ENCODE measurements around the gene RRAS. TPM values are rescaled to one million over a fixed set of nuclear protein-coding genes. Genes with fewer than 3 reads are reported as not detected.
A peak's percentile ranks its signal among the peaks of the same experiment; 100 is the strongest.

Gene RRAS
- total and polyA plus RNA-seq, 10 donors = 30.9 to 106 (median 50.7) TPM

DNA sequence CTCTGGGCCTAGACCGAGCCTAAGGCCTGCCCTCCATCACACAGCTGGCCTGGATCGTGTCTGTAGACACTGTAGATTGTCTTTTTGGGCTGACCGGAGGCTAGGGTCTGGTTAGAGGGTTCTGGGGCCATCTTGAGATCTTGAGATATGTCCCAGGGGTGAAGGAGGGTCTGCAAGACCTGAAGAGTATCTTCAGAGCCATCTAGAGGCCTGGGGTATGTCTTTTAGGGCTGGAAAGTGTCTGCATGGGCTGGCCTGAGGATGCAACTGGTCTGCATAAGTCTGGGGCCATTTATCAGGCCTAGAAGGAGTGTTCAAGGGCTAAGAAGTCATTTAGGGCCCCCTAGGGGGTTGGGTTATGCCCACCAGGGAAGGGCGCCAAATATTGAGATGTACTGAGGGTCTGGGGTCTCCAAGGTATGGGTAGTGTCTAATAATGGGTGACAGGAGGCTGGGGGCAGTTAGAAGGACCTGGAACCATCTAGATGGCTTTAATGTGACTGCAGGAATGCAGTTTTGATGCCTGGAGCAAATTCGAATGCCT, 2.6 kb upstream of the RRAS start:
- Histone ChIP-seq H3K9me3 (no peaks in the 10 kb centered on the region), H3K36me3 (peaks cover 0 to 32% (median 22%) of the 10 kb centered on the region in 6 donors), H3K27ac (peak overlapping the region; percentile 89 to 98 (median 95)), H3K4me3 (peak overlapping the region; percentile 62 to 98 (median 86)), H3K4me1 (peaks cover 15 to 81% (median 63%) of the 10 kb centered on the region in 6 donors), H3K27me3 (replicated peaks in 1 of 7) (no peaks in the 10 kb centered on the region)
- WGBS, 5 donors = 11 to 19% (median 12%) methylated on average over 4 to 5 of the region's 5 CpGs
- TF ChIP-seq, protein P1, sequence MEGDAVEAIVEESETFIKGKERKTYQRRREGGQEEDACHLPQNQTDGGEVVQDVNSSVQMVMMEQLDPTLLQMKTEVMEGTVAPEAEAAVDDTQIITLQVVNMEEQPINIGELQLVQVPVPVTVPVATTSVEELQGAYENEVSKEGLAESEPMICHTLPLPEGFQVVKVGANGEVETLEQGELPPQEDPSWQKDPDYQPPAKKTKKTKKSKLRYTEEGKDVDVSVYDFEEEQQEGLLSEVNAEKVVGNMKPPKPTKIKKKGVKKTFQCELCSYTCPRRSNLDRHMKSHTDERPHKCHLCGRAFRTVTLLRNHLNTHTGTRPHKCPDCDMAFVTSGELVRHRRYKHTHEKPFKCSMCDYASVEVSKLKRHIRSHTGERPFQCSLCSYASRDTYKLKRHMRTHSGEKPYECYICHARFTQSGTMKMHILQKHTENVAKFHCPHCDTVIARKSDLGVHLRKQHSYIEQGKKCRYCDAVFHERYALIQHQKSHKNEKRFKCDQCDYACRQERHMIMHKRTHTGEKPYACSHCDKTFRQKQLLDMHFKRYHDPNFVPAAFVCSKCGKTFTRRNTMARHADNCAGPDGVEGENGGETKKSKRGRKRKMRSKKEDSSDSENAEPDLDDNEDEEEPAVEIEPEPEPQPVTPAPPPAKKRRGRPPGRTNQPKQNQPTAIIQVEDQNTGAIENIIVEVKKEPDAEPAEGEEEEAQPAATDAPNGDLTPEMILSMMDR (IDR thresholded peaks at IDR 0.05 in 8 of 11, conservative IDR thresholded peaks at IDR 0.05 in 3 of 11) = no peak
- TF ChIP-seq POLR2AphosphoS5 (IDR thresholded peaks at IDR 0.05) (no peak), POLR2A (IDR thresholded peaks at IDR 0.05) (no peak)
- DNase-seq = no peak
- intact Hi-C loops (cut with DNase I; ENCODE audit: low total_unique reads) = no loop called here

DNA sequence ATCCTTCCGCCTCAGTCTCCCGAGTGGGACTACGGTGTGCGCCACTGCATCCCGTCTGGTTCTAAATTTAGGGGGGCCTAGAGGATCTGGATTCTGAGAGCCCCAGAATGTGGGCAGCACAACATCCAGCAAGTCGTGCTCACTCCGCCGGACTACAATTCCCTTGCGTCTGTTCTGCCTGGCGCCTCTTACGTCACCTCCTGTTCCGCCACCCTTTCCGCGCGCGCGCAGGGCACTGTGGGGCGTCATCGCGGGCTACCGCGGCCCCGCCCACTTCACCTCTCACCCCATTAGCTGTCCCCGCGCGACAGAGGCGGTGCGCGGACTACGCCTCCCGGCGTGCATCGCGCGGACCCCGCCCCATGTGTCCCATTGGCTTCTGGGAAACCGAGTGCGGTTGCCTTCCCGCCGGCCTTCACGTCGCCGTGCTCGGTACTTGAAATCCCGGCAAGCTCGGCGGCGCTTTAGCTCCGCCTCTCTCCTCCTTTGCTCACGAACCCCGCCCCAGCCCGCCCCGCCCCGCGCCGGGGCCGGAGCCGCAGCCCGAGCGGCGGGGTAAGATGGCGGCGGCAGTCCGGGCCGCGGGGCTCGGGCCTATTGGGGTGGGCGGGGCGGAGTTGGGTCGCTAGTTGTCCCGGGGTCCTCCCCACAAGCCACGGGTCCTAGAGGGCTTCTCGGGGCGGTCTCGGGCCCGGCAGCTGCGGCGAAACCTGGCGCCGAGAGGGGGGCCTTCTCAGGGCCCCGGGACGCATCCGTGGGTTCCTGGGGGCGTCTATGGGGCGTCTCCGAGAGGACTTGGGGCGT, 1.9 kb upstream of the RRAS start, which contains the start of gene SCAF1:
TSS of gene SCAF1 (plus strand) at position 522 of the 804 bp plus-strand sequence. CDS start 2,818 bp downstream, outside the sequence.
- Histone ChIP-seq H3K4me3 (peak within 1 kb of the TSS; percentile 62 to 98 (median 86)), H3K27me3 (replicated peaks in 1 of 7) (no peaks in the 10 kb centered on the region), H3K36me3 (peaks cover 0 to 25% (median 16%) of the 10 kb centered on the region in 6 donors), H3K9me3 (no peaks in the 10 kb centered on the region), H3K4me1 (peaks cover 15 to 79% (median 66%) of the 10 kb centered on the region in 6 donors), H3K27ac (peak within 1 kb of the TSS; percentile 89 to 98 (median 95))
- TF ChIP-seq POLR2A (IDR thresholded peaks at IDR 0.05) (peak in 2 of 3 donors; percentile 73 to 78), POLR2AphosphoS5 (IDR thresholded peaks at IDR 0.05) (peak; percentile 97)
- TF ChIP-seq, protein P1 (IDR thresholded peaks at IDR 0.05 in 8 of 11, conservative IDR thresholded peaks at IDR 0.05 in 3 of 11) = peak in 1 of 11 experiments; percentile 32
- DNase-seq = peak; percentile 99
- intact Hi-C loops (cut with DNase I; ENCODE audit: low total_unique reads) = no loop called here
- 0 to 1% (median 1%) methylated on average over 44 to 87 of the region's 87 CpGs for WGBS, 5 donors

DNA sequence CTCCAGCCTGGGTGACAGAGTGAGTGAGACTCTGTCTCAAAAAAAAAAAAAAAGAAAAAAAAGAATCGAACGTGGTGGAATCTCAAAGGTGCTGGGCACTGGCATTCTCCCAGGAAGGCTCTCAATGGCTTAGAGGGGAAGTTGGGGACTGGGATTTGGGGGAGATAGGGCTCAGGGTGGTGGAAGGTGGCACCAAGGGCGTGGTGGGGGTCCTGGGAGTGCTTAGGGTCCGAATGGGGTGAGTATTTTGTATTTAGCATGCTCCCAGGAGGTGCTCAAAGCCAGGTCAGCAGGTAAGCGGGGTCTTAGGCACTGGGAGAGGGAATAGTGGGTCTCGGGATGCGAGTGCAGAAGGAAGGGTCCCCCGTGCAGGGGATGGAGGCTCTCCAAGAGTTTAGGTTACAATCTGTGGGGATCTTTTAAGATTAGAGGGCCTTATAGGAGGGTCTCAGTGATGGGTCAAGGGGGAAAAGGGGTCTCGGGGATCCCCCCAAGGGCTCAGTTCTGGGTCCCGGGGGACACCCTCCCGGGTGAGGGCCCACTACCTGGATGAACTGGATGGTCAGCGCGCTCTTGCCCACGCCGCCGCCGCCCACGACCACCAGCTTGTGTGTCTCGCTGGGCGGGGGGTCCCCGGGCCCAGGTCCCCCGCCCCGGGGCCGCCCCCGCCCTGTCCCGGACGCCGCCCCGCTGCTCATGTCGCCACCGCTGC, 386 bp downstream of the RRAS start:
- Histone ChIP-seq H3K27me3 (replicated peaks in 1 of 7) (no peaks in the 10 kb centered on the region), H3K27ac (peak overlapping the region; percentile 87 to 98 (median 95)), H3K4me3 (peak overlapping the region; percentile 54 to 98 (median 78)), H3K4me1 (peaks cover 18 to 89% (median 72%) of the 10 kb centered on the region in 6 donors), H3K9me3 (no peaks in the 10 kb centered on the region), H3K36me3 (peaks cover 0 to 10% (median 0%) of the 10 kb centered on the region in 6 donors)
- intact Hi-C loops (cut with DNase I; ENCODE audit: low total_unique reads) = no loop called here
- TF ChIP-seq, protein P1 (IDR thresholded peaks at IDR 0.05 in 8 of 11, conservative IDR thresholded peaks at IDR 0.05 in 3 of 11) = no peak
- no peak for TF ChIP-seq POLR2A (IDR thresholded peaks at IDR 0.05)
- no peak for TF ChIP-seq POLR2AphosphoS5 (IDR thresholded peaks at IDR 0.05)
- DNase-seq = no peak
- WGBS, 5 donors = 4 to 10% (median 6%) methylated on average over 9 to 31 of the region's 31 CpGs
